RPMI8226 (cell line): ENCODE data around the gene CMTM2.
"Not testable (repeated sequence)": the region's sequence is repeated elsewhere in the genome, so short reads cannot be mapped to it uniquely, and the experiment has no call there.

Experiments
- DNase-seq: peaks from one replicate; pipeline ENCODE4 v3.0.0-alpha.2; 2015

CMTM2 gene

DNA sequence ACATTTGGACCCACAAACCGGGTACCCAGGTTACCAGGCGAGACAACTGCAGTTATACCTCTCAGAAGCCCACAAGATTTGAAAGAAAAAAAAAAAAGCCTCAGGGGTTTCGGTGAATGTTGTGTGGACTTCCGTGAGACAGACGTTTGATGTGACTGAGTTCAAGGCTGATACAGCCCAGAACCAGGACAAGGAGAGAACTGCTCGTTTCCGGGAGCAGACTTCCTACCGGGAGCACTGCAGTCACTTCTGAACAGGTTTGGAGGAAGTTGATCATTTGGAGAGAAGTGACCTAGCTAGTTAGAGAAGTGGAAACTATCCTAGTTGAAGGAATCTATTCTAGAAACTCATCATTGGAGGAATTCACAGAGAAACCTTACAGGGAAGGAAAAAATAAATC is 26.0 kb upstream of the CMTM2 start:
- DNase-seq = peak; percentile 15

DNA sequence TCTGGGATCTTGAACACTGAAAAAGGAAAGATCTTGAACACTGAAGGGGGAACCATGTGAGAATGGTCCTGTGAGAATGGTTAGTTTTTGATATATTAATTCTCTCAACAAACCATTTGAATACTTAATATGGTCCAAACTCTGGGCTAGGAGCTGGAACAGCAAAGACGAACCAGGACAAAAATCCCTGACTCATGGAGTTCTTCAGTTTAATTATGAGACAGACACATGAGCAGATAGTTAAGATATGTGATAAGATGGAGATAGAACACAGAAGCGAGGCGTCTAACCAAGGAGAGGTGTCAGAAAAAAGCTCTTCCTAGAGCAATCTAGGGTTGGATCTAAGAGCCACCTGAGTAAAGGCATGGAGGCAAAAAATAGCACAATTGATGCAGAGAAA is 25.2 kb upstream of the CMTM2 start:
- no peak for DNase-seq

DNA sequence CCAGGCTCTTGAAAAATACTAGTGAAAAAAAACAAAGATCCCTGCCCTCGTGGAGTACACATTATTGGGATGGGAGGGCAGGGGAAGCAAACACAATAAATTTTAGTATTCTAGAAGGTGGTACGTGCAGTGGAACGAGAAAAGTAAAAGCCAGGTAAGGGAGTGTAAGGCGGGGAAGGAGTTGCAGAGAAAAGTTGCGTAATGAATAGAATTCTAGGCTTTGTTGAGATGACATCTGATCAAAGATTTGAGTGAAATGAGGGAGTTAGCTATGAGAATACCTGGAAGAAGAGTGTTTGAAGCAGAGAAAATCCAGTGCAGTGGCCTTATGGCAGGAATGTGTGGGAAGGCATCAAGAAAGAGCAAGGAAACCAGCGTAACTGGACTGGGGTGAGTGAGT is 24.8 kb upstream of the CMTM2 start:
- no peak for DNase-seq

DNA sequence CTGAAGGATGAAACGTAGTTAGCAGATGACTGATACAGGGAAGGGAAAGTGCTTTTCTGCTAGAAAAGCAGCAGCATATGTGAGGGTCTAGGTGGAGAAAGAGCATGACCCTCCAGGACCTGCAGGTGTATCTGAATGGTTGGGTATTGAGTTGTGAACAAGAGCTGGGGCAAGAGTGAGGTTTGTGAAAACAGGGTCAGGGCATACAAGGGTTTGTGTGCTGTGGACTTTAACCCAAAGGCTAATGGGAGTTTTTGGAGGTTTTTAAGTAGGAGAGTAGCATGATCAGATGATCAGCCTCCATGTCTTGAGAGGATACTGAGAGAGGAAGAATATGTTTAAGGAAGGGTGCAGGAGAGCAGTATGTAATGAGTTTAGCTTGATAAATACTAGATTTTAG is 19.2 kb upstream of the CMTM2 start:
- DNase-seq = no peak

DNA sequence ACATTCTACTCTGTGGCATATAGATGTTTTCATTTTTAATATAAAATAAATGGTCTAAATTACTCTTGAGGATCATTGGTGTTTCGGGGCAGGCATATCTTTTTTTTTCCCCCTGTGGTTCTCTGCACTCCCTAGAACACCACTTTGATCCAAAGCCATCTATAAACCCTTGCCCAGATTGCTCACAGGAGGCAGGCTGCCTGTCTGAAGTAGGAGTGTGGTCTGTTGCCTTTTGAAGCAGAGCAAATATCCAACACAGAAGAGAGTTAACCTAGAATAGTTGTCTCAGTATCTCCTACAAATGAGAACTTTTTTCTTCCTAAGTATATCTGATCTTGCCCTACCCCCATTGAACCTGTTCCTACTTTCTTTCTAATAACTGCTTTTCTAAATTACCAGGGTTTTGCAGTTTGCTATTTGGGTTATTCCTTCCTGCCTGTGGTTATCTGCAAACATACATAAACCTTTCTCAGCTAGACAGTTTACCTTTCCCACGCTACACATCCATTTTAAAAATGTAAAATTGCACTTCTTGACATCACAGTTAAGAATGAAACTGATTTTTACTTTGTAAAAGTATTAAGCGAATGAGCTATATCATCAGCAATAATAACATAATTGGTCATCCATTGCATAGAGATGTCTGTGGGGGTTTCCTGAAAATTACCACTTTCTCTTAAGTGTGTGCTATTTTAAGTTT is 17.7 kb upstream of the CMTM2 start:
- DNase-seq = no peak

DNA sequence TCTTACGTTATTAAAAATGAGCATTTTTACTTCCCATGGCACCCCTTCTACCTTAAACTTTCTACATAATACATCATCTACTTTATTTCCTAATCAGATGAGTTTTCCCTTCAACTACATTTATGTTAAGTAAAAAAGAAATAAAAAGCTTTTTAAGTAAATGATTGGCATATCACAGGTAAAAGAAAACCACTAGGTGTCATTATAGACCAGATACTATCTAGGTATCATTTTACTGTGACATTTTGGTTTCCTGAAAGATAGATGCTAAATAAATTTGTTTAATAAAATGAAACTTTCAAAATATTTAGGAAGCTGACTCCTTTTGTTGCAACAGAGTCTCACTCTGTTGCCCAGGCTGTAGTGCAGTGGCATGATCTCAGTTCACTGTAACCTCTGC is 16.9 kb upstream of the CMTM2 start:
- DNase-seq = no peak

DNA sequence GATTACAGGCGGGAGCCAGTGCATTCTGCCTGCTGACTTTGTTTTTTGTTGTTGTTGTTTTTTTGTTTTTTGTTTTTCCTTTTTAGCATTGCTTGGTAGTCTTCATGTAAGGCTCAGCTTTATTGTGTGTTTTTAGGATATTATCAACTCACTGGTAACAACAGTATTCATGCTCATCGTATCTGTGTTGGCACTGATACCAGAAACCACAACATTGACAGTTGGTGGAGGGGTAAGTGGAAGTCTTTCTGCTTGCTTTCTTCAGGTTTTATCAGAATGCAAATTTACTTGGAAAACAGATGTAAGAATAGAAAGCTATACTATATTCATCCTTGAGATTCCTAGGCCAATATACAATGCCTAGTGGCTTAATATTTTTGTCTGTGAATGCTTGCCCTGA is 16.3 kb upstream of the CMTM2 start:
- DNase-seq = no peak

DNA sequence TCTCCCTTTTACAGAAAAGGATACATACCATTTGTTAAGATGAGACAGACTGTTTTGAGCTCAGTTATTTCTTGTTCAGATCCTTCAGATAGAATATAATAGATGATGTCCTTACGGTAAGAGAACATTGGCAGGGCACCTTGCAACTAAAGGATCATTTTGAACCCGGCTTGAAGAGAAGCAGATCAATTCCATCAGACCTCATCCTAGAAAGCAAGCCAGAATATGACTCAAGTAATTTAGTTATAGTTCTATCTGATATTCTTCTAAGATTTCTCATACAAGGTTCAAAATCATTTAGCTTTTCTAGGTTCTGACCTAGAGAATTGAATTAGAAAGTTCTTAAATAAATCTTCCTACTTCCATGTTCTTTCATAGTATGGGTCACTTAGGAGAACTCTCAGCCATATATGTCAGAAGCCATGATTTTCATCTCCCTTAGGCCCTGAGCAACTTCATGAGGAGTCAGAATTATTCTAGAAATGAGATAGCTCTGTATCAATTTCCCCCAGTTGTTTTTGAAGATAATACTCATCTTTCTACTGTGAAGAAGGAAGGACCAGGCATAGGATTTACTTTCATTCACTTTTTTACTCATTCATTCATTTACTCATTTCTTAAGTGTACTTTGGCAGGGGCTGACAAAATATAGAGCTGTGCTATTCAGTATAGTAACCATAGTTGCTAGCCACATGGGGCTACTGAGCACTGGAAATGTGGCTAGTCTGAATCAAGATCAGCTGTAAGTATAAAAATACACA is 15.5 kb upstream of the CMTM2 start:
- DNase-seq = no peak

DNA sequence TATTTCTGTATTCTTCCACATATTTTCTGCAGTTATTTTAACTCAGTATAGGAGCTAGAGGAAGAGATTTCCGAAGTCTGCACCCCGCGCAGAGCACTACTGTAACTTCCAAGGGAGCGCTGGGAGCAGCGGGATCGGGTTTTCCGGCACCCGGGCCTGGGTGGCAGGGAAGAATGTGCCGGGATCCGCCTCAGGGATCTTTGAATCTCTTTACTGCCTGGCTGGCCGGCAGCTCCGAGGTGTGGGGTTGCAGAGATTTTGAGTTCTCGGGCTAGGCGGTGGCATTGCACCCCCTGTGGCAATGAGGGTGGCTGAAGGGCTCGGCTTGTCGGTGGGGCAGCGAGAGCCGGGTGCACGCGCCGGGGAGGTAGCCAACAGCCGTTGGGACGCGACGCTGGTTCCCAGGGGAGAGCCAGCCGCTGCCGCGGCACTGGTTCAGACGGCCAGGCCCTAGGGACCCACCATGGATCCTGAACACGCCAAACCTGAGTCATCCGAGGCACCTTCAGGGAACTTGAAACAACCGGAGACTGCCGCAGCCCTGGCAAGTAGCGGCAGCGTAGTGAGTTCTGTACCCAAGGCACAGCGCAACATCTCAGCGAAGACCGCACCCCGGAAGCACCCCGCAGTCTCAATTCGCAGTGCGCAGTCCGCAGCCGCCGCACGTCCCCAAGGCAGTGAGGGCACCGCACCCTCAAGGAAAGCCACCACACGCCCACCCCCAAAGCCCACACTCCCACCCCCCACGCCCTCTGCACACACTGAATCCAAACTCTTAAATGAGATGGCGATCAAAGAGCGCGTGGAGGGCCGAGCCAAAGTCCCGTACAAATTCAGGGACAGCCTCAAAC is 13.0 kb upstream of the CMTM2 start, which contains the start of gene CMTM1:
Gene CMTM1, plus strand, starts transcription at position 389 of the 851 bp plus-strand sequence. Its CDS starts 75 bp downstream, at position 464.
- DNase-seq = no peak

DNA sequence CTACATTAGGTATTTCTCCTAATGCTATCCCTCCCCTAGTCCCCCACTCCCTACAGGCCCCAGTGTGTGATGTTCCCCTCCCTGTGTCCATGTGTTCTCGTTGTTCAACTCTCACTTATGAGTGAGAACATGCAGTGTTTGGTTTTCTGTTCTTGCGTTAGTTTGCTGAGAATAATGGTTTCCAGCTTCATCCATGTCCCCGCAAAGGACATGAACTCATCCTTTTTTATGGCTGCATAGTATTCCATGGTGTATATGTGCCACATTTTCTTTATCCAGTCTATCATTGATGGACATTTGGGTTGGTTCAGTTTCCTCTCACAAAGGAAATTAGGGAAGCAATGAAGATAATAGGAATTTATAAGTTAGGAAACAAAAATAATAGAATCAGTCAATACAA is 12.0 kb upstream of the CMTM2 start:
- not testable (repeated sequence) for DNase-seq

DNA sequence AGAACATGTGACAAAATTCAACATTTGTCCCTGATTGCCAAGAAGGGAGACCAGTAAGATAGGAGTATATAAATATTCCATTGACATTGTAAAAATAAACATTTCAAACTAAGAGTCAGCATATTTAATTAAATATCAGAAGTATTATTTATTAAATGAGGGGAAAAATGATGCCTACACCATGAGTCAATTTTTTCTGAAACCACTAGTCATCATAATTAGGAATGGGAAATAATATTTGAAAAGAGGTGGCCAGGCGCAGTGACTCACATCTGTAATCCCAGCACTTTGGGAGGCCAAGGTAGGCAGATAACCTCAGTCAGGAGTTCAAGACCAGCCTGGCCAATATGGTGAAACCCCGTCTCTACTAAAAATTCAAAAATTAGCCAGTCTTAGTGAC is 10.9 kb upstream of the CMTM2 start:
- DNase-seq = no peak

DNA sequence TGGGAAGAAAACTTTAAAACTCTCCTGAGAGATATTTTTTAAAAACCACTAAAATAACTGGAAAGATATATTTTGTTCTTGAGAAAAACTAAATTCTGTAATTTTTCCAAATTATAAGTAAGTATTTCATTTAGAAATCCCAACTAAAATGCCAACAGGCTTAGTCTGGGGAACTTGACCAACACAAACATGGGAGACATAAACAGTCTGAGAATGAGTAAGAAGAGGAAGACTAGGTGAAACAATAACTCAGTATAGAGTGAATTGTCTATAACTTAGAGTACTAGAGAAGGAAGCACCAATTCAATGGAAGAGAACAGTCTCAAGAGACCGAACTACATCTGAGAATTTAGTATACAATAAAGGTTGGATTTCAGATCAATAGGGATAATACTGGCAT is 10.1 kb upstream of the CMTM2 start:
- no peak for DNase-seq

DNA sequence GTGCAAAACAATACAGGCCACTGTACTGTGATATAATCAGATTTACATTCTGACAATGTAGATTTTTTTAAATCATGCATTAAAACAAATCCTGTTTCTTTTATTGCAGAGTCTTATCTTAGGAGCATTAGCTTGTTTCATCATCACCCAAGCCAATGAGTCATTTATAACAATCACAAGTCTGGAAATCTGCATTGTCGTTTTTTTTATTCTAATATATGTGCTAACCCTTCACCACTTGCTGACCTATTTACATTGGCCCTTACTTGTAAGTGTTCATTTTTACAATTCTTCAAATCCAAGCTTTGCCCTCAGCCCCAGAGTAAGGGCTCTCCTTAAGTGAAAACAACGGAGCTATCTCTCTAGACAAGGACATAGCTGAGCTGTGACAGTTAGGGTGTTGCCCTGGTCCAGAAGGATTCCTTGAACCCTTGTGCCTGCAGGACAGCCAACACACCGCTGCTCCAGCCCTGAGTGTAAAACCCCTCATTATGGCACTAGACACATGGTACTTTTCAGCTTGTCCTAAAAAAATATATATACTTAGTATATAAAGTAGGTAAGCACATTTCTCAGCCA is 9.3 kb upstream of the CMTM2 start:
- DNase-seq = no peak

DNA sequence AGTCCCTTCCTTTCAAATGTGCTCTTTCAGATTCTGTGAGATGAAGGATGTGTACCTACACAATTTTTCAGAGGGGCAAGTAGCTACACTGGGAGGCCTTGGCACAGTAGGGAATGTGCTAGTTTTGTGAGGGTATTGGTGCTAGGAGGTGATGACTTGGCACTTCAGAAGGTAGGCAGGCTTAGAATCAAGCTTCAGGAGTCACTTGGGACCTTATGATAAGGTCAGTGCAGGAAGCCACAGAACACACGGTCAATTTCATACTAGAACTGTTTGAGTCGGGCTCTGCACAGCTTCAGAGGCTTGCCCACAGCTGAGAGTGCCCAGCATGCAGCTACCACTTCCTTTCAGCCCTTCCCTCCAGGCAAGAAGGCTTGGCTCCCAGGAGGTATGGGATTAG is 6.9 kb upstream of the CMTM2 start:
- DNase-seq = no peak

DNA sequence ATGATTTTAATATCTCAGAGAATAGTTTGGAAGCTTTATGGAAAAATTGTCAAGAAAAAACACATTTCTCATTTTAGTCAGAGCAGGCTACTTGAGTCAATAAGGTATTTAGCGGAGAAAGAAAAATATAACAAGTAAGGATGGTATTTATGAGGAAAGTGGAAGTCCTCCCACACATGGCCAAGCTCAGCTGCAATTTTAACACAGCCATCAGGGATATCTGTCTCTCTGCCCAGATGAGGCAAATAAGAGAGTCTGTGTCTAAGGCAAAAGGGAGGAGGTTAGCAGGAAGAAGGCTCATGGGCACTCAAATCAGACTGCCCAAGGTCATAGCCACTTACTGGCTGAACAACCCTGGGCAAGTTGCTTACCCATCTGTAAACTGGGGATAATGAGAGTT is 5.2 kb upstream of the CMTM2 start:
- no peak for DNase-seq

DNA sequence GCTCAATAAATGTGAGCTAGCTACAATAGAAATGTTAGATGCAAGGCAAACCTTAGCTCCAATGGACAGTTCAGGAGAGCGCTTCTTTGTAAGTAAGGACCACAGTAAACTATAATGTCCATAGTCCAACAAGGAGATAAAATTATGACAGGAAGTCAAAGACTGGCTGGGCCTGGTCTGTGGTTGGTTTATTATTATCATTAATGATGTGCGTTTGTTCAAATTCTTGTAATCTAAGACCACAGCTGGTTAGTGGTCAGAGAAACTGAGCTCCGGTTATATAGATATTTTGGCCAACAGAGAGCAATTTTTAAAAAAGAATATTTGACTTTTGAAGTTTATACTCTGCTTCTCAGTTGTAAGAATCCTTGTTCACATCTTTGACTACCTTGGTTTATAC is 4.7 kb upstream of the CMTM2 start:
- DNase-seq = no peak

DNA sequence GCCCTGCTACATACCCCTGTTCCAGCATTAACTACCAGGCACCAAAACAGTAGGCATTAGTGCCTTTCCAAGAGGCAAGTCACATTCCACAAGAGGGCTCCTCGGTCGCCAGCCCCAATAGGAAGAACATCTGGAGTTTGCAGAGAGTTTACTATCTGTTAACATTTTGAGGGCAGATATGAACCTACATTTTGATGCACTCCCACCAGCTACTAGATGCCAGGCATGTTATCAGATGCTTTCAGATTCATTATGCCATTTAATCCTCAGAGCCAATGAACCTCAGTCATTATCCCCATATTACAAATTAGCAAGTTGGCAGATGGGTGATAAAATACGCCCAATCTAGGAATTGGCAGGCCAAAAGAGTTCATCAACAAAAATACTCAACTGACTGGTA is 4.2 kb upstream of the CMTM2 start:
- DNase-seq = no peak

DNA sequence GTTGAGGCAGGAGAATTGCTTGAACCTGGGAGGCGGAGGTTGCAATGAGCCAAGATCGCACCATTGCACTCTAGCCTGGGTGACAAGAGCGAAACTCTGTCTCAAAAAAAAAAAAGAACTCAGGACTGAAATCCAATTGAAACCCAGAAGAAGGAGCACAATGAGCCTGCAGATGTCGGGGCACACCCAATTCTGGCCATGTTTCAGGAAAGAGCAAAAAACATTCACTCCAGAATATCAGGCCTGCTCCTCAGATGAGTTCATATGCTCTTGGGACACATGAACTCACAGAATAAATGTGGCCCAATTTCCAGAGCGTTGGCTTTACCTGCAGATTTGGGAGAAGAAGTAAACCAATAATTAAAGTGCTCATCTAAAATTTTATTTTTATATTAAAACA is 3.0 kb upstream of the CMTM2 start:
- DNase-seq = no peak

DNA sequence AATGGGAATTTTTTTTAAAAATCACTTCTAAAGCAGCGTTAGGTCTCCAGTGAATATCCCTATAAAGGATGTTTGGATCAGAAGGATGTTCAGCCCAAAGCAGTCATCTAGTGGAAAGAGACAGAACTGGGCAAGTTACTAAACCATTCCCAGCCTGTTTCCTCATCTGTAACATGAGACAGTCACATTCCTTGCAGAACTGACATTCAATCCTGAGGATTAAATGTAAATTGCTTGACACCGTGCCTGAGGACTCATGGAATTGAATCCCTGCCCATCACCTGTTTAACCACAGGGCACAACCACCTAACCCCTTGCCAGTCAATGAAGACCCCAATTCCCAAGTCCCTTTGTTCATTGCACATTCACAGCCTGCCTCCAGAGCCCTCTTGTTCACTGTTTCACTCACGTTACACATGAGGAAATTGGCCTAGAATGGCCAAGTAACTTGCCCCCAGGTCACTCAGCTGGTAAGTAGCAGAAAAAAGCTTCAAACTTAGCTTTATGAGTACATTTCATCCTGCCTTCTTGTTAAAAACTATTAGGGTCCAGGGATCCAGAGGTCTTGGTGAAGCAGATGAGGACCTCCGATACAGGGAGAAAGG is 1.4 kb downstream of the CMTM2 start:
- DNase-seq = no peak

DNA sequence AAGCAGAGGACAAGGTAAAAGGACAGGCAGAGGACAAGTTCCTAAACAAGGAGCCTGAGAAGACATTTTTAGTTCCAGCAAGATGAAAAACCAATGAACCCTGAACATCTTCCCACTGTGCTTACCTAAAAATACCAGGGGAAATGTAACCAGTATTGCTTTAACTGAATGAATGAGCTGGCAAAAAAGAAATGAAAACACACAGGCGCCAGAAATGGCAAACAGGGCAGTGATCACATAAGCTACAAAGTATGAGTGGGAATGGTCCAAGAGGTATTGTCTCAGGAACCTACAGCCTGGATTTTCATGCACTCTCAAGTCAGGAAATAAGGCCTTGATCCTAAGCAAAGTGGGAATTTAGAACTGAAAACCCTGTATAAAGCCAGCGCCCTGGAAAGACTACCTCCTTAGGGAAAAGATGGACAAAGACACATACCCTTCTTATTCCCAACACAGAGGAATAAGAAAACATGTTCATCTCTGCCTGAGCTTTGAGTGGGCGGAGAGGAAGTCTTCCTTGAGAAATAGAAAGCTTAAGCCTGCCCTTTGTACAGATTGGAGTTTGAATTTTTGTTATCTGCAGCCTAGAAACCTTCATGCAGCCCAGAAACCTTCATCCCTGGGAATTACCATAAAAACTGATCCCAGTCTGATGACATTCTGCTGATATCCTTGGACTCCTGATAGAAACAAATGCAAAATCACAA is 2.1 kb downstream of the CMTM2 start:
- no peak for DNase-seq

DNA sequence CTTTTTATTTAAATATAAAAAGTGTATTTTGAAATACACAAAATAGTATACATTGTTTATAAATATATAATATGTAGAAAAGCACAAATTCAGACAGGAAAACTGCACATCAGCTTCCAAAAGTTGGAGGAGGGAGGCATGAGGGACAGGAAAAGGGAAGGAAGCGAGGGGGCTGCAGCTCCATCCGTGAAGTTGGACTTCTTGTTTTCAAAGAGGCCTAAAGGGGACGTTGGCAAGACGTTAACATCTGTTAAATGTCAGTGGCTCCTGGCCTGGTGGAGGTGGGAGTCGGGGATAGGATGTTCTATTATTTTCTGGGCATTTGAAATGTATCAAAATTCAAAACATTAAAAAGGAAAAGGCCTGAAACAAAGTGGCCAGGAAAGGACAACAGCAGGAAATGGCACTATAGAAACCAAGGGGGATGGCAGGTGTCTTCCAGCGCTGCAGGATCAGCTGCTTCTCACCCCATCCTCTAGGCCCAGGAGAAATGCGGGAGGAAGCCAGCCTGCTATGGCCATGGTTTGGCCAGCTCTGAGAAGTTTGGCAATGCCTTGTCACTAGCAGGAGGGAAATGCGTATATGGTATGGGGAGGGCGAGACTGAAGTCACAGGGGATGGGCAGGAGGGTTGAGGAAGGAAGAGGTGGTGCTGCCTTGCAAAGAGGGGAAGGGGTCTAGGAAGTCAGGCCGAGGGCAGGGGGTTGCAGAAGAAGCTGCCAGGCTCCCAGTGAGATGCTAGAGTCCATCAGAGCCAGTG is 6.4 kb downstream of the CMTM2 start:
- no peak for DNase-seq
